Ishikawa (cell line): ENCODE measurements around the gene MTERF1.

ENCODE experiments used
- CEBPB ChIP-seq: IDR thresholded peaks from 2 replicates; pipeline ENCODE4 v1.6.1; 2012
- CREB1 ChIP-seq: IDR thresholded peaks from 2 replicates; pipeline ENCODE4 v1.6.1; 2012; ENCODE audit warnings: low read depth
- EGR1 ChIP-seq: IDR thresholded peaks from 2 replicates; pipeline ENCODE4 v1.6.1; 2012
- EP300 ChIP-seq: IDR thresholded peaks from 2 replicates; pipeline ENCODE4 v1.6.1; 2012; ENCODE audit warnings: borderline replicate concordance
- FOXM1 ChIP-seq: IDR thresholded peaks from 2 replicates; pipeline ENCODE4 v1.6.1; 2012; ENCODE audit warnings: low read depth, borderline replicate concordance
- NFIC ChIP-seq: IDR thresholded peaks from 2 replicates; pipeline ENCODE4 v1.6.1; 2012
- RAD21 ChIP-seq: IDR thresholded peaks from 2 replicates; pipeline ENCODE4 v1.6.1; 2012; ENCODE audit warnings: low read depth
- TAF1 ChIP-seq: IDR thresholded peaks from 2 replicates; pipeline ENCODE4 v1.6.1; 2012; ENCODE audit warnings: low read depth, mild to moderate bottlenecking
- TCF12 ChIP-seq: IDR thresholded peaks from 2 replicates; pipeline ENCODE4 v1.6.1; 2012; ENCODE audit warnings: low read depth
- TEAD4 ChIP-seq: IDR thresholded peaks from 2 replicates; pipeline ENCODE4 v1.6.1; 2012
- YY1 ChIP-seq: IDR thresholded peaks from 2 replicates; pipeline ENCODE4 v1.6.1; 2012; ENCODE audit warnings: low read depth
- ZBTB7A ChIP-seq: IDR thresholded peaks from 2 replicates; pipeline ENCODE4 v1.6.1; 2012; ENCODE audit warnings: low read depth
- TF ChIP-seq, protein P1 (sequence below): IDR thresholded peaks from 2 replicates; pipeline ENCODE4 v1.6.1; 2012
- TF ChIP-seq, protein P2 (sequence below): IDR thresholded peaks from 2 replicates; pipeline ENCODE4 v1.6.1; 2012
- TF ChIP-seq, protein P3 (sequence below): IDR thresholded peaks from 2 replicates; pipeline ENCODE4 v1.6.1; 2012; ENCODE audit warnings: low read depth, mild to moderate bottlenecking

MTERF1 gene

DNA sequence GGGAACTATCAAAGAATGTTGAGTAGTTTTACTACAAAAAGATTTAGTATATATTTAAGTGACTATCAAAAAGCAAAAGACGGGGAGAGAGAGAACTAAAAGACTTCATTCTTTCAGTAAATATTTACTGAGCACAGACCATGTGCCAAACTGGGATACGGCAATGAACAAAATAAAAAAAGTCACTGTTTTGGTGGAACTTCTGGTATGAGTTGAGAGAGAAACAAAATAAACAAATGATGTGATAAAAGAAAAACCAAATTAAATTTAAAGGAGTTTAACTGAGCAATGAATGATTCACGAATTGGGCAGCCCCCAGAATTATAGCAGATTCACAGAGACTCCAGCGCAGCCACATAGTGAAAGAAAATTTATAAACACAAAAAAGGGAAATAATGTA lies 42.4 kb upstream of the MTERF1 start:
- TF ChIP-seq EP300 = no peak
- no peak for TF ChIP-seq NFIC
- no peak for TF ChIP-seq TEAD4
- no peak for TF ChIP-seq TCF12
- TF ChIP-seq FOXM1 = no peak
- no peak for TF ChIP-seq YY1

DNA sequence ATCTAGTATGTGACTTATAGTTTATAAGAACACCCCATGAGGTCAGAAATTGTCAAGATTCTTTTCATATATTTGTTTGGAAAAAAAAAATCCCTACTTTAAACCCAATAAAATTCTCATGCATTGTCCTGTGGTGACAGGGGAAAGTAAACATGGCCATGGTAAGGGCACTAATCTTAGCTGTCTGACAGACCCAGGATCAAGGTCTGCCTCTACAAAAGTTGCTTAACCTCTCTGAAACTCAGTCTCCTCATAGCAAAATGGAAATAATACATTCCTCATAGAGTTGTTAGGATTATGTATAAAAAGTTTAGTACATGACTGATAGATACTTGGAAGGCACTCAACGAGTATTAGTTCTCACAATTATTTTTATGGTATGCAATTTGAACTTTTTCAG lies 37.9 kb upstream of the MTERF1 start:
- TF ChIP-seq, protein P1, sequence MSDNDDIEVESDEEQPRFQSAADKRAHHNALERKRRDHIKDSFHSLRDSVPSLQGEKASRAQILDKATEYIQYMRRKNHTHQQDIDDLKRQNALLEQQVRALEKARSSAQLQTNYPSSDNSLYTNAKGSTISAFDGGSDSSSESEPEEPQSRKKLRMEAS = no peak
- TF ChIP-seq EP300 = no peak
- TF ChIP-seq YY1 = no peak

DNA sequence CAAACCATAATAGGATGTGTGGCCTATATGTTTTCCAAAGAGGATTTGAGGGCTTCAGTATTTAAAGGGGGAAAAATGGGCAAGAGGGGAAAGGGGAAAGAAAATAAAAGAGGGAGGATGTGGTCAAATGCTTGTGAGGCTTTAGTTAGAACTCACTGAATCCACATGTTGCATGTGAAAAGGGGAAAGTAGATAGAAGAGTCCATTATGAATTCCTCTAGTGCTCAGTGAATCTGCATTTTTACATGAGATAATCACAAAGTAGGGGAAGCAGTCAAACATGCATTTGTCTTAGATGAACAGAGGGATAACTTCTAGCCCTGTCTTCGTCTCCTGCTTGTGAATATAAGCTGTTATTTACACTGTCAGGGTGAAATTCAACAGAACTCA lies 35.5 kb upstream of the MTERF1 start:
- TF ChIP-seq TCF12 = no peak
- TF ChIP-seq CEBPB = no peak
- TF ChIP-seq FOXM1 = no peak
- no peak for TF ChIP-seq YY1
- TF ChIP-seq EP300 = no peak
- TF ChIP-seq EGR1 = no peak
- TF ChIP-seq, protein P2, sequence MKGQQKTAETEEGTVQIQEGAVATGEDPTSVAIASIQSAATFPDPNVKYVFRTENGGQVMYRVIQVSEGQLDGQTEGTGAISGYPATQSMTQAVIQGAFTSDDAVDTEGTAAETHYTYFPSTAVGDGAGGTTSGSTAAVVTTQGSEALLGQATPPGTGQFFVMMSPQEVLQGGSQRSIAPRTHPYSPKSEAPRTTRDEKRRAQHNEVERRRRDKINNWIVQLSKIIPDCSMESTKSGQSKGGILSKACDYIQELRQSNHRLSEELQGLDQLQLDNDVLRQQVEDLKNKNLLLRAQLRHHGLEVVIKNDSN = no peak
- TF ChIP-seq, protein P3, sequence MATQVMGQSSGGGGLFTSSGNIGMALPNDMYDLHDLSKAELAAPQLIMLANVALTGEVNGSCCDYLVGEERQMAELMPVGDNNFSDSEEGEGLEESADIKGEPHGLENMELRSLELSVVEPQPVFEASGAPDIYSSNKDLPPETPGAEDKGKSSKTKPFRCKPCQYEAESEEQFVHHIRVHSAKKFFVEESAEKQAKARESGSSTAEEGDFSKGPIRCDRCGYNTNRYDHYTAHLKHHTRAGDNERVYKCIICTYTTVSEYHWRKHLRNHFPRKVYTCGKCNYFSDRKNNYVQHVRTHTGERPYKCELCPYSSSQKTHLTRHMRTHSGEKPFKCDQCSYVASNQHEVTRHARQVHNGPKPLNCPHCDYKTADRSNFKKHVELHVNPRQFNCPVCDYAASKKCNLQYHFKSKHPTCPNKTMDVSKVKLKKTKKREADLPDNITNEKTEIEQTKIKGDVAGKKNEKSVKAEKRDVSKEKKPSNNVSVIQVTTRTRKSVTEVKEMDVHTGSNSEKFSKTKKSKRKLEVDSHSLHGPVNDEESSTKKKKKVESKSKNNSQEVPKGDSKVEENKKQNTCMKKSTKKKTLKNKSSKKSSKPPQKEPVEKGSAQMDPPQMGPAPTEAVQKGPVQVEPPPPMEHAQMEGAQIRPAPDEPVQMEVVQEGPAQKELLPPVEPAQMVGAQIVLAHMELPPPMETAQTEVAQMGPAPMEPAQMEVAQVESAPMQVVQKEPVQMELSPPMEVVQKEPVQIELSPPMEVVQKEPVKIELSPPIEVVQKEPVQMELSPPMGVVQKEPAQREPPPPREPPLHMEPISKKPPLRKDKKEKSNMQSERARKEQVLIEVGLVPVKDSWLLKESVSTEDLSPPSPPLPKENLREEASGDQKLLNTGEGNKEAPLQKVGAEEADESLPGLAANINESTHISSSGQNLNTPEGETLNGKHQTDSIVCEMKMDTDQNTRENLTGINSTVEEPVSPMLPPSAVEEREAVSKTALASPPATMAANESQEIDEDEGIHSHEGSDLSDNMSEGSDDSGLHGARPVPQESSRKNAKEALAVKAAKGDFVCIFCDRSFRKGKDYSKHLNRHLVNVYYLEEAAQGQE = no peak

DNA sequence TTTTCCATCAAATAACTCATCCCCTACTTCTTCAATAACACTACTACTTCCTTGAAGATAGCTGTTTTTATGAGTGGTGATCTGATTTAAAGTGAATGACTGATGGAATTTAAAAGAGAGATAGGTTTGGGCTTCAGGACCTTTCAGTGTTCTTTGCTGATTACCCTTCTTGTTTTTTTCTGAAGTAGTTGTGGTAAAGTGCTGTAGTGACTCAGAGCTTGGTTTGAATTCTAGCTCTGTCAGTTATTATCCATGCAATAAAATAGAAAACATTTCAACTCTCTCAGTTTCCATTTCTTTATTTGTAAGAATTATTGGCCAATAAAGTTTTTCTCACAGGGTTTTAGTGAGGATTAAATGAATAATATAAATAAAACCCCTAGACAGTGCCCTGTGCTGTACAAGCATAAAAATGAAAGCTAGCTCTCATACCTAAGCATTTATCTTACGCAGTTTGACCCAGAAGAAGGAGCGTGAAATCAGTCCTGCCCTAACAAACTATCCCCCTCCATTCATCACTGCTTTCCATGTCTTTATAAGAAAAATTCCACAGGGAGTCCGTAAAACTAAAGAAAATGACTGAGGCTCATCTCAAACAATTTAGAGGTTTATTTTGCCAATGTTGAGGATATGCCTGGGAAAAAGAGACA lies 35.0 kb upstream of the MTERF1 start:
- no peak for TF ChIP-seq ZBTB7A
- TF ChIP-seq FOXM1 = no peak
- no peak for TF ChIP-seq NFIC
- TF ChIP-seq, protein P3 = no peak
- no peak for TF ChIP-seq CEBPB
- no peak for TF ChIP-seq TEAD4
- TF ChIP-seq EP300 = no peak
- TF ChIP-seq, protein P1 = no peak
- TF ChIP-seq EGR1 = no peak
- no peak for TF ChIP-seq TCF12
- no peak for TF ChIP-seq TAF1
- no peak for TF ChIP-seq CREB1
- no peak for TF ChIP-seq YY1

DNA sequence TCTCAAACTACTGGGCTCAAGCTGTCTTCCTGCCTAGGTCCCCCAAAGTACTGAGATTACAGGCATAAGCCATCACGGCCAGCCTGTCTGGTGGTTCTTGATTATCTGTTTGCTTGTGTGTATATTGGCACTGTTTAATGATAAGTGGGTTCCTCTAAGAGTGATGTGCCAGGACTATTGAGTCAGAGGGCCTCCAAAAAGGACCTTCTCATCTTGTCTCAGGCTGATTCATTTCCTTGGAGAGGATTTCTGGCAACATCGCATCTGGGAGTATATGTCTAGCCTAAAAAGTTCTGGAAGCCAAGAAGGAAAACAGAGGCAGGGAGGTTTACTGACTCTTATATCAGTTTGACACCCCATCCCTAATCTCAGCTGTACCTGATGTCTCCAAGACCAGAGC lies 33.1 kb upstream of the MTERF1 start:
- TF ChIP-seq TEAD4 = no peak
- TF ChIP-seq YY1 = no peak
- TF ChIP-seq FOXM1 = no peak
- no peak for TF ChIP-seq TCF12
- no peak for TF ChIP-seq RAD21
- no peak for TF ChIP-seq CEBPB
- TF ChIP-seq CREB1 = no peak
- TF ChIP-seq EP300 = no peak
- TF ChIP-seq, protein P1 = no peak
- no peak for TF ChIP-seq EGR1
- no peak for TF ChIP-seq TAF1
- TF ChIP-seq, protein P2 = no peak
- TF ChIP-seq, protein P3 = no peak
- no peak for TF ChIP-seq ZBTB7A
- TF ChIP-seq NFIC = no peak
